AG04450 (cell line): ENCODE measurements around the gene CAMK2D. TPM values are rescaled to one million over a fixed set of nuclear protein-coding genes. Genes with fewer than 3 reads are reported as not detected.

Experiments used
- CTCF ChIA-PET: fragments of 300-600, 350-600 bp; formaldehyde crosslinking; extraction: SDS; loops from one replicate; lab custom pipeline; 2022; ENCODE audit warnings: antibody characterized with exemption, inconsistent platforms; lab: Charles Lee
- POLR2A ChIA-PET: fragments of 350-600 bp; formaldehyde crosslinking; extraction: SDS; loops from one replicate; lab custom pipeline; 2021; ENCODE audit warnings: antibody characterized with exemption, inconsistent platforms; lab: Yijun Ruan, JAX
- DNase-seq: peaks from one replicate; pipeline ENCODE4 v3.0.0-alpha.2; 2011; ENCODE audit warnings: low read depth, low spot score
- H3K27ac ChIP-seq: one replicate; pipeline ENCODE4 v1.5.1; 2012; ENCODE audit warnings: low read depth, low read length, control low read depth
- H3K27me3 ChIP-seq: one replicate; pipeline ENCODE4 v1.6.0; 2012; ENCODE audit warnings: low read length; ENCODE audit not compliant: control insufficient read depth, insufficient read depth
- H3K4me3 ChIP-seq: 2 replicates; pipeline ENCODE4 v1.5.1; 2011; ENCODE audit warnings: mild to moderate bottlenecking, low read depth, low read length, control low read depth
- H3K9me3 ChIP-seq: 2 replicates; pipeline ENCODE4 v1.5.1; 2012; ENCODE audit warnings: low read length; ENCODE audit not compliant: control insufficient read depth, insufficient read depth
- polyA plus RNA-seq: library from polyadenylated mRNA; depleted of rRNA; stranded (reverse); fragments of >200 nt; gene quantifications from 2 replicates; pipeline ENCODE4 v1.2.3, GENCODE V29; 2011
- TF ChIP-seq, protein P1 (sequence below): IDR thresholded peaks from 2 replicates; pipeline ENCODE4 v1.5.1; 2011; ENCODE audit warnings: low read depth, low read length, control low read depth, inconsistent platforms

CAMK2D gene
- polyA plus RNA-seq, 1 experiment: 105 TPM

DNA sequence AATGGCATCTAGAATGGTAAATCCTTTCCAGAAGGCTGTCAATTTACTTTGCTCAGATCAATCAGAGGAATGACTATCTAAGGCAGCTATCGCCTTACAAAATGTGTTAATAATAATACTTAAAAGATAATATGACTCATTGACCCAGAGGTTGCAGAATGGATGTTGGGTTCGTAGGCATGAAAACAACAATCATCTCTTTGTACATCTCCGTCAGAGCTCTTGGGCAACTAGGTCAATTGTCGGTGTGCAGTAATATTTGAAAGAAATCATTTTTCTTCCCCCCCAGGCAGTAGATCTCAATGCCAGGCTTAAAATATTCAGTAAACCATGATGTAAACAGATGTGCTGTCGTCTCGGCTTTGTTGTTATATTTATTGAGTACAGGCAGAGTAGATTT lies 165.1 kb downstream of the CAMK2D start:
- Histone ChIP-seq H3K27me3 (no peaks in the 10 kb centered on the region), H3K4me3 (no peak overlapping the region), H3K27ac (no peak overlapping the region), H3K9me3 (no peaks in the 10 kb centered on the region)
- DNase-seq: no peak
- TF ChIP-seq, protein P1, sequence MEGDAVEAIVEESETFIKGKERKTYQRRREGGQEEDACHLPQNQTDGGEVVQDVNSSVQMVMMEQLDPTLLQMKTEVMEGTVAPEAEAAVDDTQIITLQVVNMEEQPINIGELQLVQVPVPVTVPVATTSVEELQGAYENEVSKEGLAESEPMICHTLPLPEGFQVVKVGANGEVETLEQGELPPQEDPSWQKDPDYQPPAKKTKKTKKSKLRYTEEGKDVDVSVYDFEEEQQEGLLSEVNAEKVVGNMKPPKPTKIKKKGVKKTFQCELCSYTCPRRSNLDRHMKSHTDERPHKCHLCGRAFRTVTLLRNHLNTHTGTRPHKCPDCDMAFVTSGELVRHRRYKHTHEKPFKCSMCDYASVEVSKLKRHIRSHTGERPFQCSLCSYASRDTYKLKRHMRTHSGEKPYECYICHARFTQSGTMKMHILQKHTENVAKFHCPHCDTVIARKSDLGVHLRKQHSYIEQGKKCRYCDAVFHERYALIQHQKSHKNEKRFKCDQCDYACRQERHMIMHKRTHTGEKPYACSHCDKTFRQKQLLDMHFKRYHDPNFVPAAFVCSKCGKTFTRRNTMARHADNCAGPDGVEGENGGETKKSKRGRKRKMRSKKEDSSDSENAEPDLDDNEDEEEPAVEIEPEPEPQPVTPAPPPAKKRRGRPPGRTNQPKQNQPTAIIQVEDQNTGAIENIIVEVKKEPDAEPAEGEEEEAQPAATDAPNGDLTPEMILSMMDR: no peak
- ChIA-PET CTCF (no interaction called here), POLR2A (no interaction called here)

DNA sequence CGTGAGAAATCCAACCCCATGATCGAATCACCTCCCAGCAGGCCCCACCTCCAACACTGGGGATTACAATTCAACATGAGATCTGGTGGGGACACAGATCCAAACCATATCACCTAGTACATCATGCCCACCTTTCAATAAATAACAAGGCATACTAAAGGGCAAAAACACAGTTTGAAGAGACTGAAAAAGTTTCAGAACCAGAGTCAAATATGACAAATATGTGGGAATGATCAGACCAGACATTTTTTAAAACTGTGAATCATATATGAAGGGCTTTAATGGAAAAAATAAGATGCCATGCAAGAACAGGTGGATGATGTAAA lies 167.3 kb downstream of the CAMK2D start:
- TF ChIP-seq, protein P1: no peak
- H3K9me3 ChIP-seq: no peaks in the 10 kb centered on the region
- H3K27ac ChIP-seq: no peak overlapping the region
- H3K4me3 ChIP-seq: no peak overlapping the region
- ChIA-PET CTCF (no interaction called here), POLR2A (no interaction called here)
- DNase-seq: no peak
- H3K27me3 ChIP-seq: no peaks in the 10 kb centered on the region

DNA sequence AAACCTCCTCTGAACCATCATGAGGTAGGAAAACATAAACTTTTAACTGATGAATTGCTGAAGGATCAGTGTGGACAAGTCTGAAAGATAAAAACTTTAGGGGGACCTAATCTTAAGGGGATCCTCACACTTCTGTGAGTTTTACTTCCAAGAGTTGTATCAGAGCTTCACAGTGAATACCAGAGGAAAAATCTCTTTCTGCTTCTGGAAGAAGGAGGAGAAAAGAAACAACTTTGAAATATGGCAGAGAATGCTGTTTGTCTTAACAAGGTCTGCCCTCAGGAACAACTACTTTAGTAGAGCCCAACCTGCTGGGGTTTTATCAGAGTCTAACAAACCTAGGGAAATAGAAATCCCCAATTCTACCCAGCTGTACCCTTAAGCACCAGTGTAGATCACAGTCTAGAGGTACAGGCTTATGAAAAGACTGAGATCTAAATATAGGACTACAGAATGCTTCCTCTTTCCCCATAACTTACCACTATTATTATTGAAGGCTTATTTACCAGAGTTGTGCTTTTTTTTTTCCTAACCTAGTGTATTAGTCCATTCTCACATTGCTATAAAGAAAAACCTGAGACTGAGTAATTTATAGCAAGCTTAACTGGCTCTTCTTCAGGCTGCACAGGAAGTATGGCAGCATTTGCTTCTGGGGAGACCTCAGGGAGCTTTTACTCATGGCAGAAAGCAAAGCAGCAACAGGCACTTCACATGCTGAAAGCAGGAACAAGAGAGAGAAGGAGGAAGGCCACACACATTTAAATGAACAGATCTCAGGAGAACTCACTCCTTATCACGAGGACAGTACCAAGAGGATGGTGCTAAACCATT lies 167.9 kb downstream of the CAMK2D start:
- CTCF ChIA-PET: no interaction called here
- H3K27ac ChIP-seq: no peak overlapping the region
- POLR2A ChIA-PET: no interaction called here
- H3K27me3 ChIP-seq: no peaks in the 10 kb centered on the region
- no peak for DNase-seq
- H3K9me3 ChIP-seq: no peaks in the 10 kb centered on the region
- no peak overlapping the region for H3K4me3 ChIP-seq
- TF ChIP-seq, protein P1: no peak

DNA sequence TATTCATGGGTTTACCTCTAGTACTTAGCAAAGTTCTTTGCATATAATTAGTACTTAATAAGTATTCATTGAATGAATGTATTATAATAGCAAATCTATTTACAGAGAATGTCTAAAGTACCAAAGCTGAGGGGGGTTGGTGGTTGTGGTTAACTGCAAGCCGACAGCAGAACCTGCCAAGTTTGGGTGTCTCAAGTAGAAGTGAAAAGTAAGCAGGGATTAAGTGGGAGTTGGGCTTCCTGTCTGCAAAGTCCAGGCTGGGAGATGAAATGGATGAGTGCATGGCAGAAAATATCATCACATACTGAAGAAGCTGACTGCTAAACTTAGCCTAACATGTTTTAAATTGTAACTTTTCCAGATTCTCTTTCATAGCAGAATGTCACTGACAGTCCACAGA lies 169.6 kb downstream of the CAMK2D start:
- no peak overlapping the region for H3K27ac ChIP-seq
- CTCF ChIA-PET: interaction anchor here (0.8 to 1.5 kb wide), 3 partner anchors 13 to 45 kb away, joined by 3 to 9 read pairs (median 3); no protein-coding TSS in a partner anchor
- POLR2A ChIA-PET: interaction anchor here (0.6 kb wide), 1 partner anchor 10 kb away, joined by 3 read pairs; no protein-coding TSS in a partner anchor
- TF ChIP-seq, protein P1: no peak
- H3K9me3 ChIP-seq: no peaks in the 10 kb centered on the region
- H3K4me3 ChIP-seq: no peak overlapping the region
- no peaks in the 10 kb centered on the region for H3K27me3 ChIP-seq
- no peak for DNase-seq

DNA sequence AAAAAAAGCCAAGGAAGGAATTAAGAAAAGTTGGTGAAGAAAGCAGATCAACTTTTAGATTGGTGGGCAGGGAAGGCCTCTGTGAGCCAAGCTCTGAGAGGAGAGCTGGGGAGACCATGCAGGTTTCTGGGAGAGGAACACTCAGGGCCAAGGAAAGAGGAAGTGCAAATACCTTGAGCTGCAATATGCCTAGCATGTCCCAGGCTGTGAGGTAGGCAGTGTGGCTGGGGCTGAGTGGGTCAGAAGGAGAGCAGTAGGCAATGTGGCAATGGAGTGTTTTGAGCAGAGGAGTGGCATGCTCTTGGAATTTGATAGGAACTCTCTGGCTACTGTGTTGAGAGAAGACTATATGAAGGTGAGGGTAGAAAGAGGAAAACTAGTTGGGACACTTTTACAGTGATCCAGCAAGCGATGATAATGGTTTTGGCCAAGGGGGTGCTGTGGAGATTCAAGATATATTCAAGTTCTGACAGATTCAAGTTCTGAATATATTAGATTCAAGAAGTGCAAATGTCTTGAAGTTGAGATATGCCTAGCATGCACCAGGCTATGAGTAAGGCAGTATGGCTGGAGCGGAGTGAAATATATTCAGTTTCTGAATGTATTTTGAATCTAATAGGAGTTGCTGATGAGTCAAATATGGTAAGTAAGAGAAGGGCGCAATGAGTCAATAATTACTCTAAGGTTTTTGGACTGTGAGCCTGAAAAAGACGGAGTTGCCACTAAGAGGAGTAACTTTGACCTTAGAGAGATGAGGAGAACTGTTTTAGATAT lies 172.5 kb downstream of the CAMK2D start:
- ChIA-PET POLR2A (no interaction called here), CTCF (no interaction called here)
- TF ChIP-seq, protein P1: no peak
- Histone ChIP-seq H3K4me3 (no peak overlapping the region), H3K27me3 (no peaks in the 10 kb centered on the region), H3K27ac (no peak overlapping the region), H3K9me3 (no peaks in the 10 kb centered on the region)
- DNase-seq: no peak
